Hindlimb muscle (tissue), 1 donor: ENCODE results near the gene UHRF2. TPM values are rescaled to one million over a fixed set of nuclear protein-coding genes. Genes with fewer than 3 reads are reported as not detected.
A peak's percentile ranks its signal among the peaks of the same experiment; 100 is the strongest.
"Not testable (repeated sequence)": the region's sequence is repeated elsewhere in the genome, so short reads cannot be mapped to it uniquely, and the experiment has no call there.

ENCODE experiments used
- DNase-seq: peaks from one replicate; pipeline ENCODE4 v3.0.0-alpha.2; 2013
- polyA plus RNA-seq: library from polyadenylated mRNA; unstranded; fragments of 120-200 nt; gene quantifications from one replicate; pipeline ENCODE4 v1.2.1, GENCODE V29; 2013; ENCODE audit not compliant: insufficient read length

The UHRF2 gene
- polyA plus RNA-seq: 35.8 TPM

GRCh38 chr9:6412487-6413364 is at the start of gene UHRF2:
UHRF2 (plus strand) TSS chr9:6413199; CDS start chr9:6413491, 292 bp downstream.
- DNase-seq: peak; percentile 99

DNA sequence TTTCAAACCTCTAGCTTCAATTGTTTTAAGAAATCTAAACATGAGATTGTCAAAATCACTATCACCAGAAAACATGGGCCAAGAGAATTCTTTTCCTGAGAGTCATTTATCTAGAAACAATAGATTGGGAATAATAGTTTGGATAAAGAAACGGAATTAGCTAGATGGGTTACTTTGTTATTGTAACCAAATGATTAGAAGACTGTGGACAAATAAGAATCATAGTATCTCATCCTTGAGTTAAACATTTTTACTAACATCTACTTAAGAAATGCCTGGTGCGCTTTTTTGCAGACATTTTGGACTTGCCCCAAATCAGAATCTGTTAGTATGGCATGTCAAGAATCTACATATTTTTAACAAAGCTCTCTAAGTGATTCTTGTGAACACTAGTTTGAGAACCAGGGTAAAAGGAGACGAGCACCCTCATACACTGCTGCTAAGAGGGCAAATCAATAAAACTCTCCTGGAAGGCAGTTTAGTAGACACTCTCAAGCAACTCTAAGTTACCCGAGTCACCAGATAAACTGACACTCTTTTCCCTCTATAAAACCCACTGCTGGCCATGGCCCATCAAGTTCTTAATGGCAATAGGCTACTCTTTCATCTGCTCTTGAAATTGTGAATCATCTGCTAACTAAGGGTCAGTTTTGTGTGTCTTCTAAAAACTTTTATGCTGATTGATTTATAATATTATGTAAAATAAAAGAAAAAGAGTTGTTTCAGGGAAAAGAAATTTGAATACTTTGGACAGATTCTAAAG is 45.7 kb upstream of the UHRF2 start:
- DNase-seq: no peak

- no peak for DNase-seq
These were observed 44.2 kb upstream of the UHRF2 start for GRCh38 chr9:6368831-6369230.

- not testable (repeated sequence) for DNase-seq
These were observed 31.5 kb upstream of the UHRF2 start for GRCh38 chr9:6381477-6382012.

GRCh38 chr9:6382681-6383080 is 30.3 kb upstream of the UHRF2 start:
- no peak for DNase-seq

- no peak for DNase-seq
These were observed 29.3 kb upstream of the UHRF2 start for GRCh38 chr9:6383551-6384225.

DNA sequence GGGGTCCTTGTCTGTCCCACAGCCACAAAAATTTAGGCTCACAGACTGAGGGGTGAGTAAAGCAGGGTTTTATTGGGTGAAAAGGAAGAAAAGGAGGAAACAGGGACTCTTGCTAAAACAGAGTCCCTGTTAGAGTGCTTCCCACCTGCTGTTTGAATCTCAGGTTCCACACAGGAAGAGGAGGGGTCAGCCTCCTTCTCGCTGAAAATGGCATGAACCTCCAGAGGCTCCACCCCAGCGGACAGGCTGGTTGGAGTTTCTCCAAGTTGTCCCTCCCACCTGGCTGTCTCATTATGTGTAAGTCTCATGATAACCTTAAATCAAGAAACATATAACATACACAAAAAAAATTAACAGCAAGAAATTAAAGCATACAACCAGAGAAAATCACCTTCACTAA is 28.3 kb upstream of the UHRF2 start:
- no peak for DNase-seq

- DNase-seq: no peak
These were observed 13.9 kb upstream of the UHRF2 start for GRCh38 chr9:6399071-6399470.

DNA sequence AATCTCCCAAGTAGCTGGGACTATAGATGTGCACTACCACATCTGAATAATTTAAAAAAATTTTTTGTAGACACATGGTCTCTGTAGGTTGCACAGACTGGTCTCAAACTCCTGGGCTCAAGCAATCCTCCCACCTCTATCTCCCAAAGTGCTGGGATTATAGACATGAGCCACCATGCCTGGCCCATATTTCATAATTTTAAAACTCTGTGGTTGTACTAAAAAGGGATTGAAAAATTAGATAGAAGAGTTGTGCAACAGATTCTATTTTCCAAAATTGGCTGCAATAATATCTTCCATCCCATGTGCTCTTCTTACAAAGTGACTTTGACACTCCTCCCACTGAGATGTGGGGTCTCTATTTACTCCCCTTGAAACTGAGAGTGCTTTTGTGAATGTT is 7.6 kb upstream of the UHRF2 start:
- DNase-seq: no peak

- DNase-seq: no peak
These were observed 5.2 kb upstream of the UHRF2 start for GRCh38 chr9:6407778-6408177.

GRCh38 chr9:6408320-6408719 is 4.7 kb upstream of the UHRF2 start:
- DNase-seq: no peak

GRCh38 chr9:6409811-6410210 is 3.2 kb upstream of the UHRF2 start:
- DNase-seq: peak; percentile 47

- no peak for DNase-seq
These were observed 2.4 kb upstream of the UHRF2 start for GRCh38 chr9:6410633-6411032.

DNA sequence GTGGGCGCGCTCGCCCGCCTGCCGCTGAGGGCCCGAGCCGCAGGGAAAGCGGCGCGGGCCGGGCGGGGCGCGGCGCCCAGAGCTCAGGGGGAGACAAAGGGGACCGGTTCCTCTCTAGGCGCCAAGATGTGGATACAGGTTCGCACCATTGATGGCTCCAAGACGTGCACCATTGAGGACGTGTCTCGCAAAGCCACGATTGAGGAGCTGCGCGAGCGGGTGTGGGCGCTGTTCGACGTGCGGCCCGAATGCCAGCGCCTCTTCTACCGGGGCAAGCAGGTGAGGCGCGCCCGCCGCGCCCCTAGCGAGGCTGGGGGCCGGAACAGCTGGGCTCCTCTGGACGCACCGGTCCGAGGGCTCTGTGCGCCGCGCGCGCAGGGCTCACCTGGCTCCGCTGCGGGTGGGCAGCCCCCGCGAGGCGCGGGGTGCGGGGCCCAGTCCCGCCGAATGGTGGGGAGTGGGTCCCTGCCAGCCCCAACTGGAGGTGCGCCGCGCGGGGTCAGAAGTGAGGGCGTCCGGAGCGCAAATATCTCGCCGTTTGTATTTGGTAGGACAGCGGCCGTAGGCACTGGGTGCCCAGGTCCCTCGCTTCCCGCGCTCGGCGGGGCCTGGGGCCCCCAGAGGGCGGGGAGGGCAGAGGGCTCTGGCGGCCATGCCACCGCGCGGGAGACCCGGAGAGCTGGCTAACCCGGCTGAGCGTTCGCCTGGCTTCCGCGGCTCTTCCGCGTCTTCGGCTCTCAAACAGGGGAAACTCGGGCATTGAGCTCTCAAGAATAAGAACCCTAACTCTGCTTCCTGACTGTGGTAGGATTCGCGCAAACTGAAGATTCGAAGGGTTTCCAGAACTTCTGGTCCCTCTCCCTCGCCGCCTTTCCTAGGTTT is 607 bp downstream of the UHRF2 start:
- no peak for DNase-seq

- peak; percentile 24 for DNase-seq
These were observed 1.2 kb downstream of the UHRF2 start for GRCh38 chr9:6414247-6414641.

DNA sequence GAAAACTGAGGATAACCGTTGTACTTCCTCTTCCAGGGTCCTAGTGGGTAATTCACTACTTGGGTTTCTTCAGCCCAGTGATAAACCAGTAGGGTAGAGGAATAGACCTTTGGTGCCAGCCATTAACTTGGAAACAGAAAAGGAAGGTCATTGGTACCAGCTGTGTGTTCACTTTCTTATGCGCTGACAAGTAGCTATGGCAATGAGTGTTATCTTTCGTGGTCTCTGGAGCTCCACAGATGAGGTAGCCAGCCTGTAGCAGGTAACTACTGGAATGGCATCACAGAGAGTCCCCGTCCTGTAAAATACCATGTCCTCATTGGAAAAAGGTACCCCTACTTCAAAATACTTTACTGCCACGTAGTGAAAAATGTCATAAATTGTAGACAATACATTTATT is 2.3 kb downstream of the UHRF2 start:
- DNase-seq: no peak

GRCh38 chr9:6417186-6417585 is 4.2 kb downstream of the UHRF2 start:
- DNase-seq: no peak

- DNase-seq: no peak
These were observed 5.8 kb downstream of the UHRF2 start for GRCh38 chr9:6418764-6419163.

- no peak for DNase-seq
These were observed 11.9 kb downstream of the UHRF2 start for GRCh38 chr9:6424940-6425339.

- no peak for DNase-seq
These were observed 13.1 kb downstream of the UHRF2 start for GRCh38 chr9:6426117-6426516.

- no peak for DNase-seq
These were observed 16.2 kb downstream of the UHRF2 start for GRCh38 chr9:6428940-6429889.
